Small intestine (tissue), 7 donors: ENCODE data around the gene RORB. TPM values are rescaled to one million over a fixed set of nuclear protein-coding genes. Genes with fewer than 3 reads are reported as not detected.
A peak's percentile ranks its signal among the peaks of the same experiment; 100 is the strongest.

Source experiments
- DNase-seq, 2 donors: peaks; one replicate each; pipeline versions ENCODE4 v3.0.0 to v3.0.0-alpha.2; 2013
- FAIRE-seq: peaks from 2 replicates; lab custom pipeline; 2012; peaks lifted over from hg19 to GRCh38; lab: Jason Lieb, UNC
- H3K27ac ChIP-seq, 3 donors: one replicate each; pipeline ENCODE4 v1.5.1; 2013; ENCODE audit warnings: low read length in 2 of 3, mild to moderate bottlenecking in 2 of 3, control low read depth in 1 of 3, inconsistent platforms in 1 of 3, low read depth in 1 of 3, moderate library complexity in 1 of 3
- H3K27me3 ChIP-seq, 3 donors: one replicate each; pipeline ENCODE4 v1.6.1; 2013; ENCODE audit warnings: low read length in 3 of 3, inconsistent platforms in 1 of 3; ENCODE audit not compliant: control insufficient read depth in 3 of 3, insufficient read depth in 3 of 3
- H3K36me3 ChIP-seq, 3 donors: one replicate each; pipeline ENCODE4 v1.6.1; 2013; ENCODE audit warnings: low read length in 3 of 3, inconsistent platforms in 1 of 3, low read depth in 1 of 3, mild to moderate bottlenecking in 1 of 3, moderate library complexity in 1 of 3; ENCODE audit not compliant: control insufficient read depth in 3 of 3, insufficient read depth in 2 of 3
- H3K4me1 ChIP-seq, 3 donors: one replicate each; pipeline ENCODE4 v1.6.1; 2013; ENCODE audit warnings: low read length in 2 of 3, inconsistent platforms in 1 of 3, low read depth in 1 of 3, mild to moderate bottlenecking in 1 of 3, moderate library complexity in 1 of 3; ENCODE audit not compliant: control insufficient read depth in 3 of 3, insufficient read depth in 2 of 3
- H3K4me3 ChIP-seq, 3 donors: one replicate each; pipeline ENCODE4 v1.5.1; 2013; ENCODE audit warnings: low read length in 3 of 3, control low read depth in 1 of 3, inconsistent platforms in 1 of 3, low read depth in 1 of 3, mild to moderate bottlenecking in 1 of 3, moderate library complexity in 1 of 3
- H3K9me3 ChIP-seq, 2 donors: one replicate each; pipeline ENCODE4 v1.6.1; 2013; ENCODE audit warnings: low read depth in 1 of 2, low read length in 1 of 2; ENCODE audit not compliant: control insufficient read depth in 2 of 2, insufficient read depth in 1 of 2
- WGBS, 3 donors: extraction: QIAGEN DNeasy Blood & Tissue Kit; methylation state at CpG; one replicate each; pipeline ENCODE4 v1.1.7; 2013; 5-methylcytosine and 5-hydroxymethylcytosine counted together
- polyA plus RNA-seq, 4 donors: library from polyadenylated mRNA; stranded (reverse) in 3 of 4; unstranded in 1 of 4; fragments of 200-250 nt in 3 of 4; fragments of 120-200 nt in 1 of 4; gene quantifications; one replicate each; pipeline versions ENCODE4 v1.2.1 to v1.2.3, GENCODE V29; 2013
- donor health status: healthy with polysubstance abuse.
- donor health status: control.
- donor health status: control.
- donor health status: Bipolar disorder and iron deficiency.
- donor health status: healthy.

Gene RORB
- polyA plus RNA-seq, 4 donors, result 0.01 to 0.27 (median 0.04) TPM; not detected in 1

- WGBS, 3 donors, result 85 to 89% (median 88%) methylated on average over 12 of the region's 12 CpGs
- FAIRE-seq, result no peak
- Histone ChIP-seq H3K9me3 (no peaks in the 10 kb centered on the region), H3K4me3 (no peak overlapping the region), H3K4me1 (peaks cover 0 to 15% (median 0%) of the 10 kb centered on the region in 3 donors), H3K27ac (no peak overlapping the region), H3K27me3 (peaks cover 0 to 6% (median 0%) of the 10 kb centered on the region in 3 donors), H3K36me3 (no peaks in the 10 kb centered on the region)
- DNase-seq, result no peak
Measured at GRCh38 chr9:74642376-74642775, 145.2 kb downstream of the RORB start.

GRCh38 chr9:74643303-74643923 lies 146.3 kb downstream of the RORB start:
- WGBS, 3 donors, result 24 to 62% (median 53%) methylated on average over 5 of the region's 5 CpGs
- Histone ChIP-seq H3K4me1 (peaks cover 0 to 15% (median 0%) of the 10 kb centered on the region in 3 donors), H3K9me3 (no peaks in the 10 kb centered on the region), H3K27me3 (peaks cover 0 to 6% (median 0%) of the 10 kb centered on the region in 3 donors), H3K36me3 (no peaks in the 10 kb centered on the region), H3K4me3 (no peak overlapping the region), H3K27ac (peak overlapping the region in 1 of 3 donors; percentile 5)
- DNase-seq (peak; percentile 3 to 35), FAIRE-seq (no peak)

- H3K4me3 ChIP-seq, result no peak overlapping the region
- no peak for FAIRE-seq
- peaks cover 0 to 15% (median 0%) of the 10 kb centered on the region in 3 donors for H3K4me1 ChIP-seq
- H3K27me3 ChIP-seq, result peaks cover 0 to 5% (median 0%) of the 10 kb centered on the region in 3 donors
- DNase-seq, result peak in 1 of 2 donors; percentile 53
- no peaks in the 10 kb centered on the region for H3K9me3 ChIP-seq
- no peaks in the 10 kb centered on the region for H3K36me3 ChIP-seq
- H3K27ac ChIP-seq, result peak overlapping the region in 1 of 3 donors; percentile 5
- 34 to 57% (median 44%) methylated on average over 4 of the region's 4 CpGs for WGBS, 3 donors
Measured at GRCh38 chr9:74644023-74644422, 146.9 kb downstream of the RORB start.

GRCh38 chr9:74645007-74645639 lies 148.0 kb downstream of the RORB start:
- Histone ChIP-seq H3K9me3 (no peaks in the 10 kb centered on the region), H3K36me3 (no peaks in the 10 kb centered on the region), H3K27me3 (peaks cover 0 to 3% (median 0%) of the 10 kb centered on the region in 3 donors), H3K4me3 (no peak overlapping the region), H3K4me1 (peaks cover 0 to 15% (median 0%) of the 10 kb centered on the region in 3 donors), H3K27ac (no peak overlapping the region)
- DNase-seq (peak; percentile 9 to 18), FAIRE-seq (no peak)
- 58 to 70% (median 68%) methylated on average over 3 of the region's 3 CpGs for whole genome bisulfite sequencing, 3 donors

GRCh38 chr9:74653410-74654080 lies 156.4 kb downstream of the RORB start:
- no peaks in the 10 kb centered on the region for H3K9me3 ChIP-seq
- H3K36me3 ChIP-seq, result no peaks in the 10 kb centered on the region
- FAIRE-seq, result no peak
- DNase-seq, result no peak
- H3K27me3 ChIP-seq, result no peaks in the 10 kb centered on the region
- H3K4me3 ChIP-seq, result no peak overlapping the region
- H3K4me1 ChIP-seq, result no peaks in the 10 kb centered on the region
- H3K27ac ChIP-seq, result no peak overlapping the region
- 60 to 65% (median 61%) methylated on average over 11 of the region's 11 CpGs for WGBS, 3 donors

- 66 to 73% (median 68%) methylated on average over 8 of the region's 8 CpGs for WGBS, 3 donors
- no peak overlapping the region for H3K27ac ChIP-seq
Measured at GRCh38 chr9:74662674-74663073, 165.5 kb downstream of the RORB start.

GRCh38 chr9:74663439-74663838 lies 166.3 kb downstream of the RORB start:
- Histone ChIP-seq H3K27me3 (no peaks in the 10 kb centered on the region), H3K4me1 (no peaks in the 10 kb centered on the region), H3K4me3 (no peak overlapping the region), H3K27ac (no peak overlapping the region), H3K9me3 (no peaks in the 10 kb centered on the region), H3K36me3 (no peaks in the 10 kb centered on the region)
- FAIRE-seq (no peak), DNase-seq (no peak)
- WGBS, 3 donors, result 91 to 93% (median 91%) methylated on average over 1 of the region's 1 CpG

More at GRCh38 chr9:74662674-74663073, 165.5 kb downstream of the RORB start:
- H3K36me3 ChIP-seq, result no peaks in the 10 kb centered on the region
- FAIRE-seq, result no peak
- H3K9me3 ChIP-seq, result no peaks in the 10 kb centered on the region
- no peaks in the 10 kb centered on the region for H3K4me1 ChIP-seq
- DNase-seq, result no peak
- H3K27me3 ChIP-seq, result no peaks in the 10 kb centered on the region
- H3K4me3 ChIP-seq, result no peak overlapping the region

- DNase-seq (no peak), FAIRE-seq (no peak)
- 70 to 82% (median 71%) methylated on average over 4 of the region's 4 CpGs for WGBS, 3 donors
- Histone ChIP-seq H3K27ac (no peak overlapping the region), H3K4me1 (no peaks in the 10 kb centered on the region), H3K9me3 (no peaks in the 10 kb centered on the region), H3K36me3 (no peaks in the 10 kb centered on the region), H3K27me3 (no peaks in the 10 kb centered on the region), H3K4me3 (no peak overlapping the region)
Measured at GRCh38 chr9:74666625-74667316, 169.6 kb downstream of the RORB start.
